ENCODE data around the gene PAEP.

DNA sequence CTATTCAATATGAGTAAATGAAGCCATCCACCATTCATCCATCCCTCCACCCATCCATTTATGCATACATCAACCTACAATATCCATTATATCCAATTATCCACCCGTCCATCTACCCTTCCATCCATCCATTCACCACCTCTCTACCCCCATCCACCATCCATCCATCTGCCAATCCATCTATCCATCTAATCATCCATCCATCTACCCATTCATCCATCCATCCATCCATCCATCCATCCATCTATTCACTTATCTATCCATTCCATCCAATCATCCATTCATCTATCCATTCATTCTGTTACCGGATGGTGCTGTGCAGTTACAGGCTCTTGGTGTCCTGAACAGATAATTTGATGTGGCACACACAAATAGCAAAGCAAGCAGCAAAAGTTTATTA lies 10.7 kb downstream of the PAEP start:
- TF ChIP-seq, protein P1, sequence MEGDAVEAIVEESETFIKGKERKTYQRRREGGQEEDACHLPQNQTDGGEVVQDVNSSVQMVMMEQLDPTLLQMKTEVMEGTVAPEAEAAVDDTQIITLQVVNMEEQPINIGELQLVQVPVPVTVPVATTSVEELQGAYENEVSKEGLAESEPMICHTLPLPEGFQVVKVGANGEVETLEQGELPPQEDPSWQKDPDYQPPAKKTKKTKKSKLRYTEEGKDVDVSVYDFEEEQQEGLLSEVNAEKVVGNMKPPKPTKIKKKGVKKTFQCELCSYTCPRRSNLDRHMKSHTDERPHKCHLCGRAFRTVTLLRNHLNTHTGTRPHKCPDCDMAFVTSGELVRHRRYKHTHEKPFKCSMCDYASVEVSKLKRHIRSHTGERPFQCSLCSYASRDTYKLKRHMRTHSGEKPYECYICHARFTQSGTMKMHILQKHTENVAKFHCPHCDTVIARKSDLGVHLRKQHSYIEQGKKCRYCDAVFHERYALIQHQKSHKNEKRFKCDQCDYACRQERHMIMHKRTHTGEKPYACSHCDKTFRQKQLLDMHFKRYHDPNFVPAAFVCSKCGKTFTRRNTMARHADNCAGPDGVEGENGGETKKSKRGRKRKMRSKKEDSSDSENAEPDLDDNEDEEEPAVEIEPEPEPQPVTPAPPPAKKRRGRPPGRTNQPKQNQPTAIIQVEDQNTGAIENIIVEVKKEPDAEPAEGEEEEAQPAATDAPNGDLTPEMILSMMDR (IDR thresholded peaks at IDR 0.05), result no peak
- TF ChIP-seq POLR2A (IDR thresholded peaks at IDR 0.05), result no peak
- no peak for TF ChIP-seq POLR2AphosphoS5 (IDR thresholded peaks at IDR 0.05)
- no peak for TF ChIP-seq EP300 (IDR thresholded peaks at IDR 0.05; ENCODE audit: low read depth)
